Activated CD4-positive, alpha-beta T cell treated with anti-CD3 and anti-CD28 coated beads, Interleukin-2, Interleukin-4, amounts not matched to agents 100 ng/mL and 50 ng/mL, durations not matched to agents 16 hours and 8 hours (primary cell): ENCODE results near the gene CR1L.
"Not testable (repeated sequence)": the region's sequence is repeated elsewhere in the genome, so short reads cannot be mapped to it uniquely, and the experiment has no call there.

Experiments used
- DNase-seq: peaks from one replicate; pipeline ENCODE4 v3.0.0-alpha.2; 2020; ENCODE audit warnings: low spot score

CR1L gene

DNA sequence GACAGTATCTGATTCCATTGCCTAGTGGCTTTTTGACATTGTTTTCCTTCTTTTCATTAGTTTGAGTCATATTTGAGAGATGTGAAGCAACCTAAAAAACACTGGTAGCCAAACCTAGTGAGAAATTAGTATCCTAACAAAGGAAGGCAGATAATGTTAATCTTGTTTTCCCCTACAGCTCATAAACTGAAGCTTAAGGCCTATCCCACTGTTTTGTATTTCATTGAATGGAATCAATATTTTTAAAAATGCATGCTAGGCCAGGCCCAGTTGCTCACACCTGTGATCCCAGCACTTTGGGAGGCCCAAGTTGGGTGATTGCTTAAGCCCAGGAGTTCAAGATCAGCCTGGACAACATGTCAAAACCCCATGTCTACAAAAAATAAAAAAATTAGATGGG is 1.2 kb downstream of the CR1L start:
- no peak for DNase-seq

DNA sequence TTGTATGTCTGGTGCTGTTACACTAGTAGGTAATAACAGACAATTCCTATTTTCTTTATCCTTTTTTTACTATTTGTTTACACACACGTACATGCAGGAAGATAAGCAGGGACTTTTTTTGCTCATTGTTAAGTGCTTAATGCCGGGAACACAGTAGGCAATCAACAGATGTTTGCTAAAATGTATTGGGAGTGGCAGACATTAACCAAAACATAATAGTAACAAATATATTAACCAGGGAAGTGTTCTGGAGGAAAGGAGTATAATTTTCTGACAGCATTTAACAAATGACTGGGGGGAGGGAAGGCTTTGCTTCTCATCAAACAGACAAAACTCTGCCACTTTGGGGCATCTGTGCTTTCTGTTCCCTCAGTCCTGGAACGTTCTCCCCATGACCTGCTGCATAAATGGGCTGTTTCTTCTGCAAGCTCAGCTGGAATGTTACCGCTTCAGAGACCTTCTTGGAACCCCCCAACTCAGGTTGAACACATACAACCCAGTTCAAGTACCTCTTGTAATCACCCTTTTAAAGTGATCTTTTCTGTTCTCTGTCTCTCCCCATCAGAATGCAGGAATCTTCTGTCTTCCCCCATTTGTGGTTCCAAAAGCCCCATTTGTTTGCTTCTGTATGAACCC is 2.1 kb downstream of the CR1L start:
- DNase-seq, result no peak

DNA sequence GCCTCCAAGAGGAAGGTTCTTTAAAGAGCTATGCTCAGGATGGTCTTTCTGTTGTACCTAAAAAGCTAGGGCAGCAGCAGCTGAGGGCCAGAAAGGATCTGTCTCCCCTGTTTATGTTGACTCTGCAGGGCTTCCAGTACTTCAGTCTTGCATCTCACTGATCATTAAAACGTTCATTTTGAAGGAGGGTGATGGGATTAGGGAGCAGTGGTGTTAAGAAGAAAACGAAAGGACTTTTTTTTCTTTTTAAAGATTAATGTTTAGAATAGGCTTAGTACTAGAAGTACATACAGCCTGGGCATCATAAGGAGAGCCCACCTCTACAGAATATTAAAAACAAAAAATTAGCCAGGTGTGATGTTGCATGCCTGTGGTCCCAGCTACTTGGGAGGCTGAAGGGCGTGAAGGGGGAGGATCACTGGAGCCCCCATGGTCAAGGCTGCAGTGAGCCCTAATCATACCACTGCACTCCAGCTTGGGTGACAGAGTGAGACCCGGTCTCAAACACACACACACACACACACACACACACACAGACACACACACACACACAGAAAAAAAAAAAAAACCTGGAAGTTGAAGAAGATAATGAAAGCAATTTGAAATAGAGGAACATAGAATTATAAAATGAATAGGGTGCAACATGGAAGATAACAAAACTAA is 2.9 kb downstream of the CR1L start:
- no peak for DNase-seq

DNA sequence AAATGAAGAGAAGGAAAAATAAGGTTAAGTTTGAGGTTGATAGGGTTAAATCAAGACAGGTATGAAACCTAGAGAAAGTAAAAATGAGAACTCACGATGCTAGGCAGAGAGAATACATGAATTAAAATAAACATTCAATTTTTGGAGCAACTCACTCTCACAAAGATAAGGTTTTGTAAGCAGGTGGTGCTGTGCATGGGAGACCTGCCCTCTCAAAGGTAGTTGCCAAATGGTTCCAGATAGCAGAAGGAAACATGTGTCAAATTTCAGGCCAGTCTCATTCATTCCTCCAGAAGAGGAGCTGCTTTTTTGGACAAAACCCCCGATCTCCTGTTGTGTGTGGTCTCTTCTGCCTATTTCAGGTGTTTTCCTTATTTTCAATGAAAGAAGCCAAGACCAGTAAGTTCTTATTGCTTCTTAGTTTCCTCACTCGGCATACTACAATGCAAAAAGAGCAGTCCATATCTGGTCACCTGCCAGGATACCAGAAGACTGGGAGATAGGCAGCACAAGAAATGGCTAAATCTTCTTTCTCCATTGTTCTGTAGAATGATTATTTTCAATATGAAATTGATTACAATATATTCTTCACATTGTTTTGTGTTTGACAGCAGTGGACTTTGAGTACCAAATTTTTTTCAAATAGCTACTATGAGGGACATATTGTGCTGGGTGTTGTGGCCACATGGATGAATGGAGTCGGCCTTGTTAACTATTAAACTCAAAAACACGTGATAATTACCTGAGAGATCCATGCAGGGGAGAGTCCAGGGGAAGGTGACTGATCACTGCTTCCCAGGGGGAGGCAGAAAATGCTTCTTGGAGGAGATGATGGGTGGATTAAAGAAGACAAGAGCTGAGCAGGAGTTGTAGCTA is 3.6 kb downstream of the CR1L start:
- DNase-seq, result no peak

- DNase-seq, result no peak
These were observed 4.3 kb downstream of the CR1L start for GRCh38 chr1:207649210-207649753.

DNA sequence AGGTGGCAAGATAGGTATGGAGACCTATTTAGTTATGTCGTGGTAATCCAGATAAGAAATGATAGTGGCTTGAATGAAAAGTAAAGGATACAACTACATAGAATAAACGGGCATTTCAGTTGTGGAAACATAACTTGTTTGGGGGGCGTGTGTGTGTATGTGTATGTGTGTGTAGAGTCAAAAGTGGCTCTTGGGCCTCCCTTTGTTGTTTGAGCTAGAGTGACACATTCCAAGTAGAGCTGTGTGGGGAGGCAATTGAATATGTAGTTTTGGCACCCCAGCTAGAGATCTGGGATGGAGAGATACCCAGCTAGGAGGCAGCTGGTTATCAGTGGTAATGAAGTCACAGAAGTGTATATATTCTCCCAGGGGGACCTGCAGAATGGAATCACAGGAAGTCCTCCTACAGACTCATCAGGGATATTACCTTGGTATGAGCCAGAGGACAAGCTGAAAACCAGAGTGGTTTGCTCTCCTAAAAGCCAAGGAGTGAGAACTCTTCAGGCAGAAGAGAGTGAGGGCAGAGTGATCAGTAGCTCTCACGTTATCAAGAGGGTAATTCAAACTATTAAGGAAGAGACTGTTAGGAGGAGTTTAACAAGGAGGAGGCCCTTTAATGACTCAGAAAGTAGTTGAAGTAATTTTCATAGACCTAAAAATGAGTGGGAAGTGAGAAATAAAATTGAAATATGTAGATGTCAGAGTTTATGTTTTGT is 5.1 kb downstream of the CR1L start:
- DNase-seq, result no peak

DNA sequence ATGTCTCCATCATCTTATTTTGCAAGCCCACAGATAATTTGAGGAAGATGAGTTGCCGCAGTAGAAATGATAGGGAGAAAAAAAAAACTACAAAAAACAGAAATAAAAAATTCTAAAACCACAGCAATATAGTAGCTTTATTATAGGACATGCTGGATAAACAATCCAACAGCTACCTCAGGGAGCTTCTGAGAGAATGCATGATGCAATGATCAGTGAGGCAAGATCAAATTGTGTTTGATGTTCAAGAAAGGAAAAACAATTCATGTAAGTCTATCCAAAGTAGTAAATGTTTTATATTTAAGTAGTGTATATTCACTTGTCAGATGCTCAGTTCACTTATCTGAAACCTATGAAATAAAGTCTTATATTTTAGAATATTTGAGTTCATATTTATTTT is 6.7 kb downstream of the CR1L start:
- DNase-seq, result no peak

GRCh38 chr1:207654320-207654719 is 9.4 kb downstream of the CR1L start:
- no peak for DNase-seq

GRCh38 chr1:207658408-207658807 is 13.5 kb downstream of the CR1L start:
- no peak for DNase-seq

DNA sequence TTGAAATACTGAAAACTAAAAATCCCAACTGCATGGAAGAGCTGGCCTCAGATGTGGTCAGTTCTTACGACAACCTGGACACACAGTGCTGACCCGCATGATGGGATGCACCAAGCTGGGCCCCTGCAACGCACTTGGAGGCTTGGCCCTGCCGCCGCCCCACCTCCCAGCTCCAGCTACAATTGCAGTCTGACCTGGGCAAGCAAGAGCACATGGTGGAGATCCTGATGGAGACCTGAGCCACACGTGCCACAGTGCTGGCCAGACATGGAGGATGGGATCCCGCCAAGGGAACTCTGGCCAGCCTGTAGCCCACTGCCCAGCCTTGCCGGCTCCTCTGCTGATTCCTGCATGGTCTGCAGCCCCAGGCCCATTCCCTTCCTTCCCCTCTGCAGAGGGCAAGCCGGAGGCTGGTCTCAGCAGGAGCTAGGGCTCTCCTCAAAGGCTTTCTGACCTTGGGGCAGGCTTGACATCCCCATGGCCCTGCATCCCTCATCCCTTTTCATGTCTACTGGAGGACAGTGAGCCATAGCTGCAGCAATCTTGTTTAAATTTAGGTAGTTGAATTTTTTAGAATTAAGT is 14.1 kb downstream of the CR1L start:
- DNase-seq, result no peak

DNA sequence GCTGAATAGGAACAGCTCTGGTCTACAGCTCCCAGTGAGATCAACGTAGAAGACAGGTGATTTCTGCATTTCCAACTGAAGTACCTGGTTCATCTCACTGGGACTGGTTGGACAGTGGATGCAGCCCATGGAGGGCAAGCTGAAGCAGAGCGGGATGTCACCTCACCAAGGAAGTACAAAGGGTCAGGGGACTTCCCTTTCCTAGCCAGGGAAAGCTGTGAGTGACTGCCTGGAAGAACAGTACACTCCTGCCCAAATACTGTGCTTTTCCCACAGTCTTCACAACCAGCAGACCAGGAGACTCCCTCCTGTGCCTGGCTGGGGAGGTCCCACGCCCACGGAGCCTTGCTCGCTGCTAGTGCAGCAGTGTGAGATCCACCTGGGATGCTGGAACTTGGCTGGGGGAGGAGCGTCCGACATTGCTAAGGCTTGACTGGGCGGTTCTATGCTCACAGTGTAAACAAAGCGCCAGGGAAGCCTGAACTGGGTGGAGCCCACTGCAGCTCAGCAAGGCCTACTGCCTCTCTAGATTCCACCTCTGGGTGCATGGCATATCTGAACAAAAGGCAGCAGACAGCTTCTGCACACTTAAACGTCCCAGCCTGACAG is 14.7 kb downstream of the CR1L start:
- no peak for DNase-seq

GRCh38 chr1:207661420-207661819 is 16.5 kb downstream of the CR1L start:
- DNase-seq, result not testable (repeated sequence)

GRCh38 chr1:207666342-207666741 is 21.4 kb downstream of the CR1L start:
- no peak for DNase-seq

DNA sequence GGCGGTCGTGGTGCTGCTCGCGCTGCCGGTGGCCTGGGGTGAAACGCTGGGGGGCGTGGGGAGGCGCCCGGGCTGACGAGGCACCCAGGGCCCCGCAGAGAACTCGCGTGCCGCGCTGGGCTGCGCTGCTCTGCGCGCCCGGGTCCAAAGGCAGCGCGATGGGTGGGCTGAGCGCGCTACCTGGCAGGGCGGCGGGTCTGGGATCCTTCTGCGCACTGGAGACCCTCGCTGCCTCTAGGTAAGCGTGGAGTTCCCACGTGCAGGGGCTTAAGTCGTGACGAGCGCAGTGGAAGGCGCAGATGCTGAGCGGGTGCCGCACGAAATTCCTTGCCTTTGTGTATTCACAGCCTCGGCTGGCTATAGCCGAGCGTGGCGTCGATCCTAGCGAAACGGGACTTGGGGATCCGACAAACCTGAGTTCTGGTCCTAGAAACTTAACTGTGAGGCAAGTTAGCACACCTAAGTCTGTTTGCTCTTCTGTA is 24.6 kb downstream of the CR1L start:
- DNase-seq, result no peak

GRCh38 chr1:207670192-207670591 is 25.3 kb downstream of the CR1L start:
- DNase-seq, result no peak

- no peak for DNase-seq
These were observed 26.1 kb downstream of the CR1L start for GRCh38 chr1:207670997-207671396.

- DNase-seq, result peak; percentile 18
These were observed 27.7 kb downstream of the CR1L start for GRCh38 chr1:207672522-207673130.

- no peak for DNase-seq
These were observed 28.5 kb downstream of the CR1L start for GRCh38 chr1:207673399-207673798.

DNA sequence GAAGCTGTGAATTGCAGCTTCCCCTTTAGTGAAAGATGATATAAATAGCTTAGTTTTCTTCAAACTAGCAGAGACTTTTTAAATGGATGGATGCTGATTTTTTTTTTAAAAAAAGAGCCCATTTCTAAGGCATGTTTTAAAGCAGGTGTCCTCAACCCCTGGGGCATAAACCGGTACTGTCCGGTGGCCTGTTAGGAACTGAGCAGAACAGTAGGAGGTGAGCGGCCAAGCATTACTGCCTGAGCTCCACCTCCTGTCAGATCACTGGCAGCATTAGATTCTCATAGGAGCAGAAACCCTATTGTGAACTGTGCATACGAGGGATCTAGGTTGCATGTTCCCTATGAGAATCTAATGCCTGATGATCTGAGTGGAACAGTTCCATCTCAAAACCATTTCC is 31.2 kb downstream of the CR1L start:
- no peak for DNase-seq

GRCh38 chr1:207680590-207681388 is 35.9 kb downstream of the CR1L start:
- DNase-seq, result not testable (repeated sequence)
